ENCODE measurements around the gene CALHM1. TPM values are rescaled to one million over a fixed set of nuclear protein-coding genes. Genes with fewer than 3 reads are reported as not detected.
"Not testable (repeated sequence)": the region's sequence is repeated elsewhere in the genome, so short reads cannot be mapped to it uniquely, and the experiment has no call there.

The CALHM1 gene
- total RNA-seq, 1 donor from 2014 or later = not detected

DNA sequence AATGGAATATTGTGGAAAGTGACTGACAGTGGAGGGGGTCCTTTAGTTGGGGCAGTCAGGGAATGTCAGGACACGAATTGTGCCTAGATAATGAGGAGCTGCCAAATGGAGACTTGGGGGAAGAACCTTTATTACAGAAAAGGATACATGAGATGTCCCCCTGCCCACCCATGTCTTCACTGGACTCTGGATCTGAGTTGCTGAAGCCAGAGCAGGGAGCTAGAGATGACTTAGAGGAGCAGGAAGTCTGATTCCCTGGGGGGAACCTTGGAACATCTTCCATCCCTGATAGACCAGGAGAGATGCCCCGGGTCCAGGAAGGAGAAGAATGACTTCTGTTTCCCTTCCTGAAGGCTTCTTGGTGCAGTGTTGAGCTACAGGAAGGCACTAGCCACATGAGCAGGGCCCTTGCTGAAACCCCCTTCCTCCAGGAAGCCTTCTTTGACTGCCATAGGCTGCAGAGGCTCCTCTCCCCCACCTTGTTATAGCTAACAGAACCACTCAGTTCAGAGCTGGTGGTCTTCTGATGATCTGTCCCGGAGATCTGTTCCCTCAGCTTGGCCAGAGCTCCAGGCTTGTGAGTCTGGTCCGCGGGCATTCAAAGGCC lies 34.1 kb upstream of the CALHM1 start:
- TF ChIP-seq CTCF (IDR thresholded peaks at IDR 0.05; ENCODE audit: partially characterized antibody, unreplicated experiment) = no peak
- DNase-seq = no peak
- Mint-ChIP-seq H3K9me3 (ENCODE audit: unreplicated experiment) (peaks cover 9% of the 10 kb centered on the region), H3K4me3 (ENCODE audit: unreplicated experiment) (peak overlapping the region; percentile 28), H3K27ac (ENCODE audit: unreplicated experiment) (peak overlapping the region; percentile 75), H3K4me1 (ENCODE audit: low read depth, unreplicated experiment) (peaks cover 20% of the 10 kb centered on the region), H3K36me3 (ENCODE audit: unreplicated experiment) (no peaks in the 10 kb centered on the region), H3K27me3 (ENCODE audit: unreplicated experiment) (peaks cover 27% of the 10 kb centered on the region)

DNA sequence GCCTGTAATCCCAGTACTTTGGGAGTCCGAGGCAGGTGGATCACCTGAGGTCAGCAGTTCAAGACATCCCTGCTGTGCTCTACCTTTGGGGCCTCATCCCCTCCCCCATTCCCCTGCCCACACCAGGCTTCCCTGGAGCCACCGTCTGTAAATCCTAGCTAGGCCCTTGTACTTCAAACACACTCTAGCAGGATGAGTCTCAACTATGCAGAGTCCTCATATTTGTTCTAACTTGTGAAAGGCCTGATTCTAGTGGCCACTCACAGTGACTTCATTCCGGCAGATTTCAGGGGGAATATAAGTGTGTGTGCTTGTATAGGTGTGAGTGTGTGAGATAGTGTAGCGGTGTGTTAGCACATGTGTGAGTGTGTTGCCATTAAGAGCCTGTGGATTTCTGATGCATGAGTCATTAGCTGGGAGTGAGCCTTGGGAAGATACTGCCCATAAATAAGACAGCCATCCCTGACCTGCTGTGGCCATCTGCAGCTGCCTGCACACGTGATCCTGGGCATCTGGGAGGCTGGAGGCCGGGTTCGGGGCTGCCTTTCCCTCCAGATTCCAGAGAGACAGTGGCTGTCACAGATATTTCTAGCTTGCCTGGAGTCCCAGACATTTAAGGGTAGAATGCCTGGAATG lies 33.1 kb upstream of the CALHM1 start:
- H3K27me3 Mint-ChIP-seq (ENCODE audit: unreplicated experiment) = peaks cover 24% of the 10 kb centered on the region
- peaks cover 9% of the 10 kb centered on the region for H3K9me3 Mint-ChIP-seq (ENCODE audit: unreplicated experiment)
- TF ChIP-seq CTCF (IDR thresholded peaks at IDR 0.05; ENCODE audit: partially characterized antibody, unreplicated experiment) = no peak
- H3K4me3 Mint-ChIP-seq (ENCODE audit: unreplicated experiment) = peak overlapping the region; percentile 28
- peak overlapping the region; percentile 75 for H3K27ac Mint-ChIP-seq (ENCODE audit: unreplicated experiment)
- peak; percentile 83 for DNase-seq
- peaks cover 20% of the 10 kb centered on the region for H3K4me1 Mint-ChIP-seq (ENCODE audit: low read depth, unreplicated experiment)
- H3K36me3 Mint-ChIP-seq (ENCODE audit: unreplicated experiment) = no peaks in the 10 kb centered on the region

DNA sequence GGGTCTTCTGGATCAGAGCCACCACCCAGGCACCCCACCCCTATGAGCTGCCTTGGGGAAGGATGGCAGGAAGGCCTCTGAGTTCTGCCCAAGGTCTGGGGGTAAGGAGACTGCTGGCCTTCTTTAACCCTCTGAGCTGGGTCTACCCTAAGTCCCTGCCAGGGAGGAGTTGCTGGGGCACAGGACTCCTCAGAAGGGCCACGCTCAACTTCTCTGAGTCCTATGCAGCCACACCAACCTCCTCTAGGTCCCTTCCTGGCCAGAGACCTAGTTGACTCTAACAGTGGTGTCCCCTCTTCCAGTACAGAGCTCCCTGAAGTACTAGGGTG lies 32.2 kb upstream of the CALHM1 start:
- Mint-ChIP-seq H3K4me3 (ENCODE audit: unreplicated experiment) (no peak overlapping the region), H3K9me3 (ENCODE audit: unreplicated experiment) (peaks cover 9% of the 10 kb centered on the region), H3K27me3 (ENCODE audit: unreplicated experiment) (peaks cover 24% of the 10 kb centered on the region), H3K27ac (ENCODE audit: unreplicated experiment) (no peak overlapping the region), H3K4me1 (ENCODE audit: low read depth, unreplicated experiment) (peaks cover 20% of the 10 kb centered on the region), H3K36me3 (ENCODE audit: unreplicated experiment) (no peaks in the 10 kb centered on the region)
- no peak for DNase-seq
- TF ChIP-seq CTCF (IDR thresholded peaks at IDR 0.05; ENCODE audit: partially characterized antibody, unreplicated experiment) = no peak

GRCh38 chr10:103487410-103487708 lies 28.7 kb upstream of the CALHM1 start:
- Mint-ChIP-seq H3K27ac (ENCODE audit: unreplicated experiment) (no peak overlapping the region), H3K36me3 (ENCODE audit: unreplicated experiment) (no peaks in the 10 kb centered on the region), H3K9me3 (ENCODE audit: unreplicated experiment) (peaks cover 6% of the 10 kb centered on the region), H3K27me3 (ENCODE audit: unreplicated experiment) (peaks cover 10% of the 10 kb centered on the region), H3K4me3 (ENCODE audit: unreplicated experiment) (no peak overlapping the region), H3K4me1 (ENCODE audit: low read depth, unreplicated experiment) (peaks cover 11% of the 10 kb centered on the region)
- TF ChIP-seq CTCF (IDR thresholded peaks at IDR 0.05; ENCODE audit: partially characterized antibody, unreplicated experiment) = no peak
- DNase-seq = no peak

GRCh38 chr10:103486635-103487409 lies 28.1 kb upstream of the CALHM1 start:
- H3K27me3 Mint-ChIP-seq (ENCODE audit: unreplicated experiment); H3K4me3 Mint-ChIP-seq (ENCODE audit: unreplicated experiment); H3K27ac Mint-ChIP-seq (ENCODE audit: unreplicated experiment); H3K4me1 Mint-ChIP-seq (ENCODE audit: low read depth, unreplicated experiment); DNase-seq; H3K36me3 Mint-ChIP-seq (ENCODE audit: unreplicated experiment); H3K9me3 Mint-ChIP-seq (ENCODE audit: unreplicated experiment): not testable (repeated sequence)
